ENCODE results near the gene COQ9. TPM values are rescaled to one million over a fixed set of nuclear protein-coding genes. Genes with fewer than 3 reads are reported as not detected.

The COQ9 gene
- total RNA-seq, 4 donors from 2014 or later = 30.6 to 60.5 (median 44.7) TPM

DNA sequence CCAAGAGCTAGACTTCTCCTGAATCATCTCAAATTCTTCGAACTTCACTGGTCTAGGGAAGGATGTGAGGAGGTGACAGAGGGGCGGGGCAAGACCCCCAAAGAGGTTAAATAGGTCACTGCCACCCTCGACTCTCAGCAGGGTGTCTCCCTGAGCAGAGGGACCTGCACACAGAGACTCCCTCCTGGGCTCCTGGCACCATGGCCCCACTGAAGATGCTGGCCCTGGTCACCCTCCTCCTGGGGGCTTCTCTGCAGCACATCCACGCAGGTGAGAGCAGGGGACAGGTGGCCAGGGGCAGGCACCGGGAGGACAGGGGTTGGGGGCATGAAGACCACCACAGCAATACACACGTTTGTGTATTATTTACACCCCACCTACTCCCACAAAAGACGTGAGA lies 33.5 kb upstream of the COQ9 start:
- DNase-seq (ENCODE audit: low spot score) = no peak
- TF ChIP-seq, protein P1, sequence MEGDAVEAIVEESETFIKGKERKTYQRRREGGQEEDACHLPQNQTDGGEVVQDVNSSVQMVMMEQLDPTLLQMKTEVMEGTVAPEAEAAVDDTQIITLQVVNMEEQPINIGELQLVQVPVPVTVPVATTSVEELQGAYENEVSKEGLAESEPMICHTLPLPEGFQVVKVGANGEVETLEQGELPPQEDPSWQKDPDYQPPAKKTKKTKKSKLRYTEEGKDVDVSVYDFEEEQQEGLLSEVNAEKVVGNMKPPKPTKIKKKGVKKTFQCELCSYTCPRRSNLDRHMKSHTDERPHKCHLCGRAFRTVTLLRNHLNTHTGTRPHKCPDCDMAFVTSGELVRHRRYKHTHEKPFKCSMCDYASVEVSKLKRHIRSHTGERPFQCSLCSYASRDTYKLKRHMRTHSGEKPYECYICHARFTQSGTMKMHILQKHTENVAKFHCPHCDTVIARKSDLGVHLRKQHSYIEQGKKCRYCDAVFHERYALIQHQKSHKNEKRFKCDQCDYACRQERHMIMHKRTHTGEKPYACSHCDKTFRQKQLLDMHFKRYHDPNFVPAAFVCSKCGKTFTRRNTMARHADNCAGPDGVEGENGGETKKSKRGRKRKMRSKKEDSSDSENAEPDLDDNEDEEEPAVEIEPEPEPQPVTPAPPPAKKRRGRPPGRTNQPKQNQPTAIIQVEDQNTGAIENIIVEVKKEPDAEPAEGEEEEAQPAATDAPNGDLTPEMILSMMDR (IDR thresholded peaks at IDR 0.05) = no peak
- no peak for ATAC-seq (ENCODE audit: low FRiP score)

- ATAC-seq (ENCODE audit: low FRiP score) = no peak
- TF ChIP-seq, protein P1 (IDR thresholded peaks at IDR 0.05) = no peak
Observed at GRCh38 chr16:57416084-57416483, 31.2 kb upstream of the COQ9 start.

DNA sequence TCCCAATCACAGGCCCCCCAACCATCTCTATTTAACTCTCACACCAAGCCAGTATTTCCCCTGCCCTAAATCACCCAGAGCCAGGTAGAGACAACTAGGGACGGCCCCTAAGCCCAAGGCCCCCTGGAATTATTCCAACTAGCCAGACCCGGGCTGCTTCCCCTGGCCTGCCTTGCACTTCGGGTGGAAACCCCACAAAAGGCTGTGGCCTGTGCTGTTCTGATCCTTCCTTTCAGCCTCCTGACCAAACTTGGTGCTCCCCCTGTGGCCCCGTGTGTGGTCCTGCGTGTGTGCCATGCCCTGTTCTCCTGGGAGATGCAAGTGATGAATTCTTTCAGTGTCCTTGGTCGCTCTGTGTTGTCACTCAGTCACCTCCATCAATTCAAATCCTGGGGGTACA lies 27.8 kb upstream of the COQ9 start:
- ATAC-seq (ENCODE audit: low FRiP score) (no peak), DNase-seq (ENCODE audit: low spot score) (no peak)
- TF ChIP-seq, protein P1 (IDR thresholded peaks at IDR 0.05) = no peak

More at GRCh38 chr16:57416084-57416483, 31.2 kb upstream of the COQ9 start:
- DNase-seq (ENCODE audit: low spot score) = no peak

- DNase-seq (ENCODE audit: low spot score) = no peak
Observed at GRCh38 chr16:57422026-57422944, 25.0 kb upstream of the COQ9 start.

GRCh38 chr16:57423152-57423551 lies 24.1 kb upstream of the COQ9 start:
- no peak for DNase-seq (ENCODE audit: low spot score)
- no peak for ATAC-seq (ENCODE audit: low FRiP score)
- TF ChIP-seq, protein P1 (IDR thresholded peaks at IDR 0.05) = no peak

More at GRCh38 chr16:57422026-57422944, 25.0 kb upstream of the COQ9 start:
- ATAC-seq (ENCODE audit: low FRiP score) = peak; percentile 67
- TF ChIP-seq, protein P1 (IDR thresholded peaks at IDR 0.05) = no peak

DNA sequence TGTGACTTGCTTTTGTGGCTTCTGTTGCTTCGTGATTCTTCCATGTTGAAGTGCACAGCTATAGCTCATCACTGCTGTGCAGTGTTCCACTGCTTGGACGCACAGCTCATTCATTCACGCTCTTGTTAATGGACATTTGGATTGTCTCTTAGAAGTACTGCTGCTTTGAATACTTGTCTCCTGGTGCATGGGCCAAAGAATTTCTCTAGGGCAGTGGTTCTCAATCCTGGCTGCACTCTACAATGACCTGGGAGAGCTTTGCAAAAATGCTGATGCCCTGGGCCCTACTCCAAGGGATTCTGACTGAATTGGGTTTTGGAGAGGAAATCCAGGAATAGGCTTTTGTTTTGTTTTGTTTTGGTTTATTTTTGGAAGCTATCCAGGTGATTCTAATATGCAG lies 22.7 kb upstream of the COQ9 start:
- TF ChIP-seq, protein P1 (IDR thresholded peaks at IDR 0.05) = no peak
- DNase-seq (ENCODE audit: low spot score) (no peak), ATAC-seq (ENCODE audit: low FRiP score) (no peak)

GRCh38 chr16:57426356-57426755 lies 20.9 kb upstream of the COQ9 start:
- TF ChIP-seq, protein P1 (IDR thresholded peaks at IDR 0.05) = no peak
- ATAC-seq (ENCODE audit: low FRiP score) (no peak), DNase-seq (ENCODE audit: low spot score) (no peak)

Measured in omental fat pad (tissue), 4 donors.